ENCODE data around the gene NOBOX.
"Not testable (repeated sequence)": the region's sequence is repeated elsewhere in the genome, so short reads cannot be mapped to it uniquely, and the experiment has no call there.

DNA sequence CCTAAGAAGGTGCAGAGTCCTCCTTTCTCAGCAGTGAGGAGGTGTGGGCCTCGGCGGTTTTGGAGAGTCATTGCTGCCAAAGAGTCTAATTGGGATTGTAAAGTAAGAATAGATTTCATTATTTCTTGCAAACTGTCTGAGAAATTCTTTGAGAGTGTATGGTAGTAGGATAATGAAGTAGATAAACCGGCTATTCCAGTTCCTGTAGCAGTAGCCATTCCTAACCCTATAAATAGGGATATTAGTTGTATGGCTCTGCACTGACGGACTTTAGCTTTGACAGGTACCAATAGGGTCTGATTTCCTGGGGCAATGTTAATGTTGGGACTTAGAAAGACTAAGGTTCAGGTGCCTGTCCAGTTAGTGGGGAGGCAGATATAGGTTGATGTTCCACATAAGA lies 15.4 kb upstream of the NOBOX start:
- not testable (repeated sequence) for TF ChIP-seq POLR2A (IDR thresholded peaks at IDR 0.05)
- TF ChIP-seq, protein P1, sequence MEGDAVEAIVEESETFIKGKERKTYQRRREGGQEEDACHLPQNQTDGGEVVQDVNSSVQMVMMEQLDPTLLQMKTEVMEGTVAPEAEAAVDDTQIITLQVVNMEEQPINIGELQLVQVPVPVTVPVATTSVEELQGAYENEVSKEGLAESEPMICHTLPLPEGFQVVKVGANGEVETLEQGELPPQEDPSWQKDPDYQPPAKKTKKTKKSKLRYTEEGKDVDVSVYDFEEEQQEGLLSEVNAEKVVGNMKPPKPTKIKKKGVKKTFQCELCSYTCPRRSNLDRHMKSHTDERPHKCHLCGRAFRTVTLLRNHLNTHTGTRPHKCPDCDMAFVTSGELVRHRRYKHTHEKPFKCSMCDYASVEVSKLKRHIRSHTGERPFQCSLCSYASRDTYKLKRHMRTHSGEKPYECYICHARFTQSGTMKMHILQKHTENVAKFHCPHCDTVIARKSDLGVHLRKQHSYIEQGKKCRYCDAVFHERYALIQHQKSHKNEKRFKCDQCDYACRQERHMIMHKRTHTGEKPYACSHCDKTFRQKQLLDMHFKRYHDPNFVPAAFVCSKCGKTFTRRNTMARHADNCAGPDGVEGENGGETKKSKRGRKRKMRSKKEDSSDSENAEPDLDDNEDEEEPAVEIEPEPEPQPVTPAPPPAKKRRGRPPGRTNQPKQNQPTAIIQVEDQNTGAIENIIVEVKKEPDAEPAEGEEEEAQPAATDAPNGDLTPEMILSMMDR (IDR thresholded peaks at IDR 0.05): not testable (repeated sequence)
